DOHH2 (cell line): ENCODE results near the gene ABRACL.

Source experiments
- H3F3A ChIP-seq: fragments of 200-600 bp; sonication (generic), shearing (Covaris generic); 2 replicates; pipeline ENCODE4 v1.6.0; 2016; ENCODE audit warnings: antibody characterized with exemption, mild to moderate bottlenecking; ENCODE audit not compliant: control insufficient read depth, insufficient read depth
- H3K27ac ChIP-seq: fragments of 200-600 bp; sonication (generic); 2 replicates; pipeline ENCODE4 v1.5.1; 2014; ENCODE audit warnings: low read depth, mild to moderate bottlenecking, low read length, moderate library complexity
- H3K27me3 ChIP-seq: fragments of 200-600 bp; sonication (generic); 2 replicates; pipeline ENCODE4 v1.6.1; 2014; ENCODE audit warnings: mild to moderate bottlenecking, low read length, mixed read lengths; ENCODE audit not compliant: control insufficient read depth
- H3K36me3 ChIP-seq: fragments of 200-600 bp; sonication (generic); 2 replicates; pipeline ENCODE4 v1.6.1; 2014; ENCODE audit warnings: mild to moderate bottlenecking, low read length, moderate library complexity, mixed read lengths; ENCODE audit not compliant: control insufficient read depth
- H3K4me1 ChIP-seq: fragments of 200-600 bp; sonication (generic); 2 replicates; pipeline ENCODE4 v1.6.1; 2014; ENCODE audit warnings: mild to moderate bottlenecking, low read length, mixed read lengths; ENCODE audit not compliant: control insufficient read depth
- H3K4me2 ChIP-seq: fragments of 200-600 bp; sonication (generic); 2 replicates; pipeline ENCODE4 v1.6.0; 2014; ENCODE audit warnings: mild to moderate bottlenecking, low read length, moderate library complexity
- H3K4me3 ChIP-seq: fragments of 200-600 bp; sonication (generic); 2 replicates; pipeline ENCODE4 v1.5.1; 2014; ENCODE audit warnings: mild to moderate bottlenecking, low read length, mixed read lengths
- H3K79me2 ChIP-seq: fragments of 200-600 bp; sonication (generic); 2 replicates; pipeline ENCODE4 v1.6.1; 2014; ENCODE audit warnings: mild to moderate bottlenecking, low read length, mixed read lengths; ENCODE audit not compliant: control insufficient read depth
- H3K9me2 ChIP-seq: fragments of 200-600 bp; sonication (generic); replicated peaks from 2 replicates; pipeline ENCODE4 v1.6.1; 2014; ENCODE audit warnings: mild to moderate bottlenecking, low read length, mixed read lengths; ENCODE audit not compliant: control insufficient read depth
- H3K9me3 ChIP-seq: fragments of 200-600 bp; sonication (generic); 2 replicates; pipeline ENCODE4 v1.6.1; 2014; ENCODE audit warnings: antibody characterized with exemption, low read length, mixed read lengths; ENCODE audit not compliant: control insufficient read depth, insufficient read depth
- H4K20me1 ChIP-seq: fragments of 200-600 bp; sonication (generic); 2 replicates; pipeline ENCODE4 v1.6.0; 2014; ENCODE audit warnings: low read depth, mild to moderate bottlenecking, antibody characterized with exemption, low read length, moderate library complexity; ENCODE audit not compliant: control insufficient read depth, insufficient read depth
- CTCF ChIP-seq: fragments of 200-600 bp; sonication (generic); IDR thresholded peaks from one replicate; pipeline ENCODE4 v1.5.1; 2014; ENCODE audit warnings: antibody characterized with exemption, mild to moderate bottlenecking, low read depth, low read length; ENCODE audit not compliant: poor library complexity, severe bottlenecking
- EZH2phosphoT487 ChIP-seq: fragments of 200-600 bp; sonication (generic); IDR thresholded peaks from 2 replicates; pipeline ENCODE4 v1.6.1; 2017; ENCODE audit warnings: borderline replicate concordance, mild to moderate bottlenecking, antibody characterized with exemption, low read length, moderate library complexity, mixed read lengths

ABRACL gene

GRCh38 chr6:139080255-139080920 is 51.8 kb downstream of the ABRACL start:
- no peaks in the 10 kb centered on the region for H3F3A ChIP-seq
- H3K27me3 ChIP-seq = peaks cover 11% of the 10 kb centered on the region
- H4K20me1 ChIP-seq = no peaks in the 10 kb centered on the region
- no peaks in the 10 kb centered on the region for H3K9me2 ChIP-seq
- TF ChIP-seq CTCF (no peak), EZH2phosphoT487 (no peak)
- H3K27ac ChIP-seq = no peak overlapping the region
- H3K79me2 ChIP-seq = no peaks in the 10 kb centered on the region
- H3K4me3 ChIP-seq = no peak overlapping the region
- H3K9me3 ChIP-seq = no peaks in the 10 kb centered on the region
- H3K36me3 ChIP-seq = no peaks in the 10 kb centered on the region
- no peaks in the 10 kb centered on the region for H3K4me1 ChIP-seq
- H3K4me2 ChIP-seq = no peak overlapping the region

DNA sequence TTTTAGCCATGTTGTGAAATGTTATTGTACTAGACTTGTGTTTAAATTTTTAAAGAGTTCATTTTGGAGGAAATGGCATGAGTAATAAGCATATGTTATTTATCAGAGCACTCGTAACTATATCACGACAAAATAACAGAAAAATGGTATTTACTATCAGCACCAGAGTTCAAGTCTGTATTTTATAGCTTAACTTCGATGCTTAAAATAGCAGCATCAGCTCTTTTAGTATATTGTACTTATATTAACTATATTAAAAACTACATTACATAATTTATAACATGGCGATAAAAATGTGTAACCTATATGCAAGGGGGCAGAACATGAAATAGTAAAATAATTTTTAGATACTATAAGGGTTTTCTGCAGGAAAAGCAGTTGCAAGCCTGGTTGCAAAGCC is 52.9 kb downstream of the ABRACL start:
- TF ChIP-seq EZH2phosphoT487 (no peak), CTCF (no peak)
- Histone ChIP-seq H3K27me3 (peaks cover 11% of the 10 kb centered on the region), H4K20me1 (no peaks in the 10 kb centered on the region), H3K27ac (no peak overlapping the region), H3F3A (no peaks in the 10 kb centered on the region), H3K4me1 (no peaks in the 10 kb centered on the region), H3K36me3 (no peaks in the 10 kb centered on the region), H3K9me2 (no peaks in the 10 kb centered on the region), H3K4me3 (no peak overlapping the region), H3K79me2 (no peaks in the 10 kb centered on the region), H3K9me3 (no peaks in the 10 kb centered on the region), H3K4me2 (no peak overlapping the region)

DNA sequence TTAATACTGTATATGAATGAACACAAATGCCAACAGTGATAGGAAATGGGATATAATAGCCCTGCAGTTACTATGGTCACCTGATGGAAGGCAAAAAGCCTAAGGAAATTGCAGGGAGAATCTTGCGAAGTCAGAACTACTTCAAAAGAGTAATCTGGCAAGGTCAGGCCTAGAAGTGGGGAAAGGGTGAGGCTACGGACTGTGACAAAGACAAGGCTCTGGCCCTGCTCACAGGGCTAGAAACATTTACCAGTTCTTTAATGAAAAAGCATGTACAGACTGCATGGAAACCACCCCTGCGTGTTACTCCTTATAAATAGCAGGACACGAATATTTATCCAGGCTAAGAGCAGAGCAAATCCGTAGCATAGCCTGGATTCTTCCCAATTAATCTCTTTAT is 53.8 kb downstream of the ABRACL start:
- no peaks in the 10 kb centered on the region for H4K20me1 ChIP-seq
- H3K9me2 ChIP-seq = no peaks in the 10 kb centered on the region
- no peaks in the 10 kb centered on the region for H3K79me2 ChIP-seq
- no peak overlapping the region for H3K4me3 ChIP-seq
- H3K27me3 ChIP-seq = peaks cover 11% of the 10 kb centered on the region
- no peak for TF ChIP-seq CTCF
- no peak for TF ChIP-seq EZH2phosphoT487
- no peaks in the 10 kb centered on the region for H3K4me1 ChIP-seq
- no peak overlapping the region for H3K27ac ChIP-seq
- H3K4me2 ChIP-seq = no peak overlapping the region
- no peaks in the 10 kb centered on the region for H3K9me3 ChIP-seq
- H3F3A ChIP-seq = no peaks in the 10 kb centered on the region
- no peaks in the 10 kb centered on the region for H3K36me3 ChIP-seq
